Upper lobe of left lung (tissue), 4 donors: ENCODE results near the gene TARS3.

Source experiments
- CTCF ChIP-seq, 6 experiments: fragments of 450-650 bp in 4 of 6; fragments of 200-600 bp in 2 of 6; sonication (generic) in 2 of 6; IDR thresholded peaks; one replicate each; pipeline ENCODE4 v1.5.1; 2016 to 2019; ENCODE audit warnings: antibody characterized with exemption in 6 of 6
- POLR2A ChIP-seq, 4 donors: fragments of 450-650 bp; IDR thresholded peaks; one replicate each; pipeline ENCODE4 v1.5.1; 2016 to 2017; ENCODE audit warnings: antibody characterized with exemption in 4 of 4, mild to moderate bottlenecking in 2 of 4
- POLR2AphosphoS5 ChIP-seq, 2 donors: sonication (generic); formaldehyde crosslinking; IDR thresholded peaks; one replicate each; pipeline ENCODE4 v1.5.1; 2017; ENCODE audit warnings: antibody characterized with exemption in 2 of 2

DNA sequence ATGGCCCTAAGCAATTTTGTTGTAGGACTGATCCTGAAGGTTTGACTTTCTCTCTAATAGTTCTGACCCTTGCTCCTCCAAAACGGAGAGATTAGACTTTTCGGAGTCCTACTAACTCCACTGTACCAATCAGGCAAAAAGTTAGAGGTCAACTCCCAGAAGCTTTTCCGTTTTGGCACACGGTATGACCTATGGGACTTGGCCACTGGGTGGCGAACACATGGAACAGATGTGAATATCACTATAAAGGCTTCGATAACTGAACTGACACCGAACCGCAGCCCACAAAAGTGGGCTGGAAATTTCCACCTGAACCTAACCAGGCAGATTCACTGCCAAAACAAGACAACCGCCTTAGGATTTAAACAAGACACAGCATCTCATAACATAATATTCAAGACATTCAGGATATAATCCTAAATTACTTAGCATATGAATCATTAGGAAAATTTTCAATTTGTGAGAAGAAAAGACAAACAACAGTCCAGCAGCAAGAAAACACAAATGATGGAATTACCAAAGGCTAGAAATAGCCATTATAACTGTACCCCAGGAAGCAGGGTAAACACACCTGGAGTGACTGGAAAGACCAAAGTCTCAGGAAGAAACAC, 59.9 kb downstream of the TARS3 start:
- TF ChIP-seq CTCF (IDR thresholded peaks at IDR 0.05): no peak
- TF ChIP-seq POLR2A (IDR thresholded peaks at IDR 0.05): no peak
- no peak for TF ChIP-seq POLR2AphosphoS5 (IDR thresholded peaks at IDR 0.05)
